ENCODE results near the gene USP37. TPM values are rescaled to one million over a fixed set of nuclear protein-coding genes. Genes with fewer than 3 reads are reported as not detected.
"Not testable (repeated sequence)": the region's sequence is repeated elsewhere in the genome, so short reads cannot be mapped to it uniquely, and the experiment has no call there.

Gene USP37
- total RNA-seq, 1 donor from 2014 or later: 9.4 TPM

GRCh38 chr2:218547511-218547910, 20.6 kb downstream of the USP37 start:
- H3K27me3 ChIP-seq (ENCODE audit: control insufficient read depth, insufficient read depth, low read length): no peaks in the 10 kb centered on the region
- H3K4me3 ChIP-seq (ENCODE audit: low read depth, low read length): no peak overlapping the region
- no peaks in the 10 kb centered on the region for H3K36me3 ChIP-seq (ENCODE audit: control insufficient read depth, insufficient read depth, low read length)
- DNase-seq (ENCODE audit: low read depth): no peak
- no peak for TF ChIP-seq CTCF (IDR thresholded peaks at IDR 0.05; ENCODE audit: insufficient read depth, low read length, poor library complexity, severe bottlenecking)

- no peak for DNase-seq (ENCODE audit: low read depth)
- H3K27me3 ChIP-seq (ENCODE audit: control insufficient read depth, insufficient read depth, low read length): no peaks in the 10 kb centered on the region
- no peak for TF ChIP-seq CTCF (IDR thresholded peaks at IDR 0.05; ENCODE audit: insufficient read depth, low read length, poor library complexity, severe bottlenecking)
- no peaks in the 10 kb centered on the region for H3K36me3 ChIP-seq (ENCODE audit: control insufficient read depth, insufficient read depth, low read length)
- no peak overlapping the region for H3K4me3 ChIP-seq (ENCODE audit: low read depth, low read length)
Measured at GRCh38 chr2:218546012-218546411, 22.1 kb downstream of the USP37 start.

GRCh38 chr2:218540015-218540414, 28.1 kb downstream of the USP37 start:
- DNase-seq (ENCODE audit: low read depth): no peak
- H3K4me3 ChIP-seq (ENCODE audit: low read depth, low read length): no peak overlapping the region
- no peak for TF ChIP-seq CTCF (IDR thresholded peaks at IDR 0.05; ENCODE audit: insufficient read depth, low read length, poor library complexity, severe bottlenecking)
- peaks cover 1% of the 10 kb centered on the region for H3K36me3 ChIP-seq (ENCODE audit: control insufficient read depth, insufficient read depth, low read length)
- no peaks in the 10 kb centered on the region for H3K27me3 ChIP-seq (ENCODE audit: control insufficient read depth, insufficient read depth, low read length)

GRCh38 chr2:218536804-218537494, 31.2 kb downstream of the USP37 start:
- Histone ChIP-seq H3K36me3 (ENCODE audit: control insufficient read depth, insufficient read depth, low read length) (peaks cover 1% of the 10 kb centered on the region), H3K27me3 (ENCODE audit: control insufficient read depth, insufficient read depth, low read length) (no peaks in the 10 kb centered on the region), H3K4me3 (ENCODE audit: low read depth, low read length) (no peak overlapping the region)
- DNase-seq (ENCODE audit: low read depth): no peak
- TF ChIP-seq CTCF (IDR thresholded peaks at IDR 0.05; ENCODE audit: insufficient read depth, low read length, poor library complexity, severe bottlenecking): no peak

- H3K27me3 ChIP-seq (ENCODE audit: control insufficient read depth, insufficient read depth, low read length): no peaks in the 10 kb centered on the region
- no peak overlapping the region for H3K4me3 ChIP-seq (ENCODE audit: low read depth, low read length)
- TF ChIP-seq CTCF (IDR thresholded peaks at IDR 0.05; ENCODE audit: insufficient read depth, low read length, poor library complexity, severe bottlenecking): no peak
- no peak for DNase-seq (ENCODE audit: low read depth)
- H3K36me3 ChIP-seq (ENCODE audit: control insufficient read depth, insufficient read depth, low read length): no peaks in the 10 kb centered on the region
Measured at GRCh38 chr2:218529990-218530389, 38.2 kb downstream of the USP37 start.

- H3K36me3 ChIP-seq (ENCODE audit: control insufficient read depth, insufficient read depth, low read length); H3K4me3 ChIP-seq (ENCODE audit: low read depth, low read length); DNase-seq (ENCODE audit: low read depth); H3K27me3 ChIP-seq (ENCODE audit: control insufficient read depth, insufficient read depth, low read length): not testable (repeated sequence)
Measured at GRCh38 chr2:218528409-218528808, 39.7 kb downstream of the USP37 start.
